ENCODE measurements around the gene TPPP2.

The TPPP2 gene

GRCh38 chr14:21054123-21054767 is 24.2 kb downstream of the TPPP2 start:
- ChIA-PET POLR2A (no interaction called here), CTCF (interaction anchor here (1.2 kb wide), 1 partner anchor 49 kb away, joined by 3 read pairs; no protein-coding TSS in a partner anchor)
- no peak for TF ChIP-seq CTCF (IDR thresholded peaks at IDR 0.05; ENCODE audit: control extremely low read depth, extremely low read depth, low read depth, missing control alignments)
- DNase-seq (ENCODE audit: extremely low spot score): no peak

DNA sequence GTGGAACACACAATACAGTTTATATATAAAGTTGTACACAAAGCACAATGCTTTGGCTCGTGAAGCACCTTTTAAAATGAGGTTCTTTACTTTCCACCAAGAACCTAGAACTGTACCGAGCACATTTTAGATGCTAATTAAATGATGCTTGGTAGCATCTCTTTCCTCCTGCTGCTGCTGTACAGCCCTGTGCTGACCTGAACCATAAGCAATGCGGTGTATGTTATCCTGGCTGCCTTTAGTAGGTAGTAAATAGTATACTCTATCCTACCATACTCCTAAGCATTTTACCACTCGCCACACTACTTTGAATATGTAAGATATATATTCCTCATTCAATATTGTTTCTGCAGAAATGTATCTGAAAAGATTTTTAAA is 24.7 kb downstream of the TPPP2 start:
- no peak for DNase-seq (ENCODE audit: extremely low spot score)
- POLR2A ChIA-PET: no interaction called here
- TF ChIP-seq CTCF (IDR thresholded peaks at IDR 0.05; ENCODE audit: control extremely low read depth, extremely low read depth, low read depth, missing control alignments): no peak
- CTCF ChIA-PET: interaction anchor here (2.7 kb wide), 1 partner anchor 38 kb away, joined by 11 read pairs; no protein-coding TSS in a partner anchor

DNA sequence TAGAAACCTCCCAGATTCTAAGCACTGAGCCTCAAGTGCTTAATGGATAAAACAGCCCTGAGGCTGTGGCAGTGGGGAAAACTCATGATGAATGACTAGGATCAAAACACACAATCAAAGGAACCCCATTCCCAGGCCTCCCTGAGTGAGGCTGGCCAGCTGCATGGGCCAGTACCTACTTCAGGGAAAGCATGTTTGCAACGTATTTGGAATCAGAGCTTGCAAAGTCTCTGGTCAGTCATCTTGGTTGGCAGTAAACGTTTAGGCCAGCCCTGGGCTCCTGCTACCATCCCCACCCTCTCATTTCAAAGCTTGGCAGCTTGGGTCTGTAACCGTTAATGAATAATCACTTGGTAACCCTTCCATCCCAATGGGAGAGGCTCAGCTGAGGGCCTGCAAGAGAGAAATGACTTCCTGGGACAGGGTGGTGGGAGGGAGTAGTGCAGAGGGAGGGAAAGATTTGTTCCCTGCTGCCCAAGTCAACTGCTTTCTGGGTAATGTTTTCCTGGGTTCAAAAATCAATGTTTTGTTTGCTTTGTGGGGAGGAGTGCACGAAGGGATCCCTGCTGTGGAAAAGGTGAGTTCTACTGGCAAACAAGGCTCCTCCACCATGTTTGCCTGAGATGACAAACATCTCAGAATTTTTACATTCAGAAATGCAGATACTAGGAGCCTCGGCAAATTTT is 25.6 kb downstream of the TPPP2 start:
- ChIA-PET POLR2A (no interaction called here), CTCF (interaction anchor here (1.3 to 2.7 kb wide), 3 partner anchors 10 to 41 kb away, joined by 3 to 11 read pairs (median 5); no protein-coding TSS in a partner anchor)
- no peak for DNase-seq (ENCODE audit: extremely low spot score)
- no peak for TF ChIP-seq CTCF (IDR thresholded peaks at IDR 0.05; ENCODE audit: control extremely low read depth, extremely low read depth, low read depth, missing control alignments)

GRCh38 chr14:21056520-21057163 is 26.6 kb downstream of the TPPP2 start:
- DNase-seq (ENCODE audit: extremely low spot score): no peak
- POLR2A ChIA-PET: no interaction called here
- CTCF ChIA-PET: interaction anchor here (0.9 to 2.7 kb wide), 6 partner anchors 9 to 51 kb away, joined by 3 to 11 read pairs (median 4); no protein-coding TSS in a partner anchor
- TF ChIP-seq CTCF (IDR thresholded peaks at IDR 0.05; ENCODE audit: control extremely low read depth, extremely low read depth, low read depth, missing control alignments): no peak

DNA sequence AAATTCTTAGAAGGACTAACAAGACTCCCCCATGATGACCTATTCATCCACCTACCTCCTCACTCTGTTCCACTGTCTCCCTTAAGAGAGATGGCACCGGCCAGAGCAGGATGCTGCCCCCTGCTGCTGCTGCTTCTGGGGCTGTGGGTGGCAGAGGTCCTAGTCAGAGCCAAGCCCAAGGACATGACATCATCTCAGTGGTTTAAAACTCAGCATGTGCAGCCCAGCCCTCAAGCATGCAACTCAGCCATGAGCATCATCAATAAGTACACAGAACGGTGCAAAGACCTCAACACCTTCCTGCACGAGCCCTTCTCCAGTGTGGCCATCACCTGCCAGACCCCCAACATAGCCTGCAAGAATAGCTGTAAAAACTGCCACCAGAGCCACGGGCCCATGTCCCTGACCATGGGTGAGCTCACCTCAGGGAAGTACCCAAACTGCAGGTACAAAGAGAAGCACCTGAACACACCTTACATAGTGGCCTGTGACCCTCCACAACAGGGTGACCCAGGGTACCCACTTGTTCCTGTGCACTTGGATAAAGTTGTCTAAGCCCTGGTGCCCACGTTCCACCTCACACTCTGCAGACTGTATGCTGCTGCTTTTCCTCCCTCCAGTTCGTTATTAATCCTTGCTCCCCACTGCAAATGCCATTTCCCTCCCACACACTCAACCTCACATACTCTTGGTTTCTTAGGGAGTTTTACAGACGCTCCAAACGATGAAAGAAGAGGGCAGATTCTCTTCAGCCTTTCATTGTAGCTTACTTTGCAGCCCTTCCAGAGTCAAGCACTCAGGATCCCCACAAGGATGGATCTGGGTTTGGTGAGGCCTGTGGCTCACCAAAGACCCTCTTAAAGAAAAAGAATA is 28.0 kb downstream of the TPPP2 start, which contains the start of gene RNASE8:
Gene RNASE8, plus strand, starts transcription at position 20 of the 873 bp plus-strand sequence. Its CDS starts 71 bp downstream, at position 91.
- CTCF ChIA-PET: interaction anchor here (0.9 to 2.7 kb wide), 10 partner anchors 7 to 97 kb away, joined by 3 to 11 read pairs (median 4); partner anchors contain the start of gene ARHGEF40
- POLR2A ChIA-PET: no interaction called here
- no peak for DNase-seq (ENCODE audit: extremely low spot score)
- TF ChIP-seq CTCF (IDR thresholded peaks at IDR 0.05; ENCODE audit: control extremely low read depth, extremely low read depth, low read depth, missing control alignments): no peak
